A673 (cell line): ENCODE results near the gene NCEH1. TPM values are rescaled to one million over a fixed set of nuclear protein-coding genes. Genes with fewer than 3 reads are reported as not detected.

Experiments
- BruUV-seq: library from RNA; stranded (reverse); fragments of 400-500 nt; replicated peaks from 2 replicates; lab custom pipeline; 2021; lab: Mats Ljungman, UMichigan
- CTCF ChIA-PET: fragments of 300-600 bp; sonication (Branson Sonifier 250); formaldehyde crosslinking; loops from one replicate; lab custom pipeline; 2022; ENCODE audit warnings: antibody characterized with exemption; lab: Charles Lee
- POLR2A ChIA-PET: fragments of 300-600 bp; sonication (Branson Sonifier 250); formaldehyde crosslinking; loops from one replicate; lab custom pipeline; 2022; ENCODE audit warnings: antibody characterized with exemption; ENCODE audit not compliant: low non-redundant PET; lab: Charles Lee
- DNase-seq: peaks from one replicate; pipeline ENCODE4 v3.0.0-alpha.2; 2015; ENCODE audit warnings: low spot score
- H3K27ac ChIP-seq: fragments of 200-600 bp; sonication (generic); 2 replicates; pipeline ENCODE4 v1.5.1; 2016; ENCODE audit warnings: mixed run types, low read depth, mild to moderate bottlenecking, mixed read lengths, antibody characterized with exemption, low read length; ENCODE audit not compliant: poor library complexity, severe bottlenecking
- H3K27me3 ChIP-seq: fragments of 200-600 bp; sonication (generic); replicated peaks from 2 replicates; pipeline ENCODE4 v1.6.1; 2017; ENCODE audit warnings: mixed run types, low read depth, mild to moderate bottlenecking, mixed read lengths, antibody characterized with exemption, low read length; ENCODE audit not compliant: insufficient read depth, poor library complexity
- H3K36me3 ChIP-seq: fragments of 200-600 bp; sonication (generic); 2 replicates; pipeline ENCODE4 v1.6.1; 2016; ENCODE audit warnings: mixed run types, mild to moderate bottlenecking, mixed read lengths, antibody characterized with exemption, low read length; ENCODE audit not compliant: insufficient read depth, poor library complexity, severe bottlenecking
- H3K4me1 ChIP-seq: fragments of 200-600 bp; sonication (generic); 2 replicates; pipeline ENCODE4 v1.6.1; 2017; ENCODE audit warnings: mixed run types, mild to moderate bottlenecking, mixed read lengths, antibody characterized with exemption, low read length; ENCODE audit not compliant: insufficient read depth, poor library complexity, severe bottlenecking
- H3K4me3 ChIP-seq: fragments of 200-600 bp; sonication (generic); 2 replicates; pipeline ENCODE4 v1.5.1; 2016; ENCODE audit warnings: low read depth, mixed run types, mild to moderate bottlenecking, mixed read lengths, low read length; ENCODE audit not compliant: poor library complexity, severe bottlenecking
- H3K9me3 ChIP-seq: fragments of 200-600 bp; sonication (generic); 2 replicates; pipeline ENCODE4 v1.6.1; 2016; ENCODE audit warnings: mixed run types, low read depth, mild to moderate bottlenecking, mixed read lengths, antibody characterized with exemption, low read length; ENCODE audit not compliant: poor library complexity, severe bottlenecking
- EZH2 ChIP-seq: fragments of 200-600 bp; sonication (generic); IDR thresholded peaks from 2 replicates; pipeline ENCODE4 v1.6.1; 2017; ENCODE audit warnings: borderline replicate concordance, low read depth, mild to moderate bottlenecking, mixed read lengths, antibody characterized with exemption, low read length; ENCODE audit not compliant: poor library complexity, severe bottlenecking
- intact Hi-C: fragments of 100-400 bp; cut with micrococcal nuclease; formaldehyde crosslinking; loops from one replicate; pipeline ENCODE4 v1.10.0; 2022; ENCODE audit not compliant: unreplicated experiment
- total RNA-seq: library from RNA; stranded (reverse); gene quantifications from 2 replicates; pipeline ENCODE4 v1.2.3, GENCODE V29; 2021
- TF ChIP-seq, protein P1 (sequence below): fragments of 300-800, 200-600 bp; sonication (generic); conservative IDR thresholded peaks from 2 replicates; pipeline ENCODE4 v1.5.1; 2017; ENCODE audit warnings: low read depth, mild to moderate bottlenecking, antibody characterized with exemption, low read length, moderate library complexity, mixed read lengths

NCEH1 gene
- total RNA-seq, 1 experiment from 2014 or later = 3.5 TPM

DNA sequence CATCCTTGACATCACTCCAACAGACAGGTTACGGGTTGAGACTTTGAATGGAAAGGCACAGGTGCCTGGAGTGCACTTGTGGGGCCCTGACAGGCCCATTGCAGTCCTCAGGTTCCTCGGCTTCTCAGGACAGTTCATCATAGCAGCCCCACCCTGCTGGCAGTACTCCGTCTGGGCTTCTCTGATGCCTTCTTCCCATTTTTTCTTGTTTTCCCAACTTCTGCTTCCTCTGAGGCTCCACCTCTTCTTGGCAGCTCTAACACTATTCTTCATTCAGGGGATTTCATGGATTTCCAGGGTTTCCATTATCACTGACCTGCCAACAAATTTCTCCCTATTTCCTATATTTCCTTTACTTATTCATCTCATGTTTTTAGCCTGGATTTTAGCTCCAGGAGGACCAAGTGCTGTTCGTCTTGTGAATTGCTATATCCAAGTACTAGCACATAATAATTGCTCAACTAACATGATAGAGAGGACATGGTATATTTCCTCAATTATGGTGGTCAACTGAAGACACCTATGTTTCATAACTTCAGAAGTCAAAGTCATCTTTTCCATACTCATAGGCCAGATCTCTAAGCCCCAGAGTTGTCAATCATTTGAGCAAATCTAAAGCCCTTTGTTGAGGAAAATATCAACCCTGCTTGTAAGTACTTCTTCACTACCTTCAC, 16.2 kb downstream of the NCEH1 start:
- H3K4me3 ChIP-seq = no peak overlapping the region
- DNase-seq = no peak
- H3K36me3 ChIP-seq = no peaks in the 10 kb centered on the region
- BruUV-seq = no TSS peak
- no peaks in the 10 kb centered on the region for H3K9me3 ChIP-seq
- H3K27ac ChIP-seq = no peak overlapping the region
- TF ChIP-seq EZH2 = no peak
- TF ChIP-seq, protein P1, sequence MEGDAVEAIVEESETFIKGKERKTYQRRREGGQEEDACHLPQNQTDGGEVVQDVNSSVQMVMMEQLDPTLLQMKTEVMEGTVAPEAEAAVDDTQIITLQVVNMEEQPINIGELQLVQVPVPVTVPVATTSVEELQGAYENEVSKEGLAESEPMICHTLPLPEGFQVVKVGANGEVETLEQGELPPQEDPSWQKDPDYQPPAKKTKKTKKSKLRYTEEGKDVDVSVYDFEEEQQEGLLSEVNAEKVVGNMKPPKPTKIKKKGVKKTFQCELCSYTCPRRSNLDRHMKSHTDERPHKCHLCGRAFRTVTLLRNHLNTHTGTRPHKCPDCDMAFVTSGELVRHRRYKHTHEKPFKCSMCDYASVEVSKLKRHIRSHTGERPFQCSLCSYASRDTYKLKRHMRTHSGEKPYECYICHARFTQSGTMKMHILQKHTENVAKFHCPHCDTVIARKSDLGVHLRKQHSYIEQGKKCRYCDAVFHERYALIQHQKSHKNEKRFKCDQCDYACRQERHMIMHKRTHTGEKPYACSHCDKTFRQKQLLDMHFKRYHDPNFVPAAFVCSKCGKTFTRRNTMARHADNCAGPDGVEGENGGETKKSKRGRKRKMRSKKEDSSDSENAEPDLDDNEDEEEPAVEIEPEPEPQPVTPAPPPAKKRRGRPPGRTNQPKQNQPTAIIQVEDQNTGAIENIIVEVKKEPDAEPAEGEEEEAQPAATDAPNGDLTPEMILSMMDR = no peak
- no peaks in the 10 kb centered on the region for H3K27me3 ChIP-seq
- H3K4me1 ChIP-seq = no peaks in the 10 kb centered on the region
- ChIA-PET POLR2A (no interaction called here), CTCF (no interaction called here)
- intact Hi-C loops = no loop called here

DNA sequence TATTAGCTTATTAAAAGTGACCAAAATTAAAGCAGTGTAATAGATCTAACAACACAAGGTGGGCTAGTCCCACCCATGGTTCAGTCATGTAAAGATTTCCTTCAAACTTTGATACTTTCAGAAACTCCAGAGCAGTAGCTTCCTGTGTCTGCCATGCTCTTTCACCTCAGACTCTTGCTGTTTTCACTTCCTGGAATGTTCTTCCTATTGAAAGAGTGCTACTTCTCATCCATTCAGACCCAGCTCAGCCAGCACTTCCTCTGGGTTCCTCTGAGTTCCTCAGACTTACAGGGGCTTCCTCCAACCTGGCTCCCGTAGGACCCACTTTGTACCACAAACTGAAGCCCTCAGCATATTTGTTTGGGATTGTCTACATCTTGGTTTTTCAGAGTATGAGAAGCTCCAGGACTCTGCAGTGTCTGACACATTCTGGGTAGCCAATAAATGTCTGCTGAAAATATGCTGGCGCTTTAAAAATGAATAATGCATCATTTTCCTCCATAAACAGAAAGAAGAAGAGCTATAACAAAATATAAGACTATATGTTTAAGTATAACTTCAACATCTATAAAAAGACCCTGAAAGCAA, 18.0 kb downstream of the NCEH1 start:
- DNase-seq = no peak
- Histone ChIP-seq H3K9me3 (no peaks in the 10 kb centered on the region), H3K27ac (no peak overlapping the region), H3K27me3 (no peaks in the 10 kb centered on the region), H3K4me1 (no peaks in the 10 kb centered on the region), H3K36me3 (no peaks in the 10 kb centered on the region), H3K4me3 (no peak overlapping the region)
- TF ChIP-seq EZH2 = no peak
- TF ChIP-seq, protein P1 = no peak
- no TSS peak for BruUV-seq
- ChIA-PET CTCF (interaction anchor here (0.7 kb wide), 1 partner anchor 1468 kb away, joined by 4 read pairs; no protein-coding TSS in a partner anchor), POLR2A (no interaction called here)
- intact Hi-C loops = no loop called here

DNA sequence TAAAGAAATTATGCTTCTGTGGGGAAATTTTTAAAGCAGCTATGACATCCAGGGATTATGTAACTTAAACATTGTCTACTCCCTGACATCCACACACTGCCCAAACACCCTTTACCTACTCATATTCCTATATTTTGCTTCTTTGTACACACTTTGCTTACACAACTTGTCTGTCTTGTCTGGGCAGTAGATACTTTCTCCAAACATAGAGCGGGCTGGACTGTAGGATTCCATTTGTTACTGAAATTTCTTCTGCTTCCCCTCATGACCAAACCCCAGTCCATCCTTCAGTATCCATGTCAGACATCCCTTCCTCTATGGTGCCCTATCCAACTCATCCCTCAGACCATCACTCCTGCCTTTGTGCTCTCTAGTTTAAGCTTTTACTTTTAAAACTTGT, 19.9 kb downstream of the NCEH1 start:
- ChIA-PET CTCF (no interaction called here), POLR2A (no interaction called here)
- Histone ChIP-seq H3K4me1 (no peaks in the 10 kb centered on the region), H3K4me3 (no peak overlapping the region), H3K27ac (no peak overlapping the region), H3K36me3 (no peaks in the 10 kb centered on the region), H3K27me3 (no peaks in the 10 kb centered on the region), H3K9me3 (no peaks in the 10 kb centered on the region)
- no TSS peak for BruUV-seq
- TF ChIP-seq, protein P1 = no peak
- TF ChIP-seq EZH2 = no peak
- intact Hi-C loops = no loop called here
- no peak for DNase-seq
